ENCODE results near the gene CAPZA1. TPM values are rescaled to one million over a fixed set of nuclear protein-coding genes. Genes with fewer than 3 reads are reported as not detected.
"Not testable (repeated sequence)": the region's sequence is repeated elsewhere in the genome, so short reads cannot be mapped to it uniquely, and the experiment has no call there.

Gene CAPZA1
- total RNA-seq, 4 donors from 2014 or later: 116 to 181 (median 179) TPM

GRCh38 chr1:112637254-112638109, 17.9 kb downstream of the CAPZA1 start:
- no peaks in the 10 kb centered on the region for H3K9me3 ChIP-seq
- DNase-seq: no peak
- no peak overlapping the region for H3K27ac ChIP-seq
- TF ChIP-seq CTCF (IDR thresholded peaks at IDR 0.05): no peak
- TF ChIP-seq POLR2A (IDR thresholded peaks at IDR 0.05): no peak
- peaks cover 0 to 24% (median 13%) of the 10 kb centered on the region in 4 donors for H3K4me1 ChIP-seq
- H3K27me3 ChIP-seq: no peaks in the 10 kb centered on the region
- no peak overlapping the region for H3K4me3 ChIP-seq
- no peaks in the 10 kb centered on the region for H3K36me3 ChIP-seq

- TF ChIP-seq POLR2A (IDR thresholded peaks at IDR 0.05) (no peak), CTCF (IDR thresholded peaks at IDR 0.05) (no peak)
- H3K4me1 ChIP-seq: peaks cover 0 to 24% (median 13%) of the 10 kb centered on the region in 4 donors
- no peaks in the 10 kb centered on the region for H3K36me3 ChIP-seq
- H3K9me3 ChIP-seq: no peaks in the 10 kb centered on the region
- no peaks in the 10 kb centered on the region for H3K27me3 ChIP-seq
- DNase-seq: no peak
- H3K27ac ChIP-seq: no peak overlapping the region
- H3K4me3 ChIP-seq: no peak overlapping the region
These were observed 18.4 kb downstream of the CAPZA1 start for GRCh38 chr1:112638110-112638428.

- DNase-seq: not testable (repeated sequence)
These were observed 20.8 kb downstream of the CAPZA1 start for GRCh38 chr1:112640437-112640836.

GRCh38 chr1:112643080-112643479, 23.4 kb downstream of the CAPZA1 start:
- H3K9me3 ChIP-seq: no peaks in the 10 kb centered on the region
- no peaks in the 10 kb centered on the region for H3K27me3 ChIP-seq
- no peak for DNase-seq
- H3K36me3 ChIP-seq: peaks cover 0 to 14% (median 0%) of the 10 kb centered on the region in 3 donors
- no peaks in the 10 kb centered on the region for H3K4me1 ChIP-seq
- no peak for TF ChIP-seq POLR2A (IDR thresholded peaks at IDR 0.05)
- no peak overlapping the region for H3K27ac ChIP-seq
- no peak overlapping the region for H3K4me3 ChIP-seq

More at GRCh38 chr1:112640437-112640836, 20.8 kb downstream of the CAPZA1 start:
- H3K4me1 ChIP-seq: peaks cover 0 to 21% (median 8%) of the 10 kb centered on the region in 4 donors
- H3K9me3 ChIP-seq, H3K36me3 ChIP-seq, H3K27me3 ChIP-seq, H3K27ac ChIP-seq, H3K4me3 ChIP-seq: not testable (repeated sequence)

GRCh38 chr1:112646225-112646624, 26.6 kb downstream of the CAPZA1 start:
- no peaks in the 10 kb centered on the region for H3K9me3 ChIP-seq
- peaks cover 0 to 40% (median 0%) of the 10 kb centered on the region in 3 donors for H3K36me3 ChIP-seq
- H3K27me3 ChIP-seq: no peaks in the 10 kb centered on the region
- no peak overlapping the region for H3K4me3 ChIP-seq
- H3K27ac ChIP-seq: no peak overlapping the region
- TF ChIP-seq CTCF (IDR thresholded peaks at IDR 0.05) (no peak), POLR2A (IDR thresholded peaks at IDR 0.05) (no peak)
- H3K4me1 ChIP-seq: no peaks in the 10 kb centered on the region
- no peak for DNase-seq

GRCh38 chr1:112651205-112651604, 31.6 kb downstream of the CAPZA1 start:
- DNase-seq: no peak
- Histone ChIP-seq H3K9me3 (no peaks in the 10 kb centered on the region), H3K4me3 (no peak overlapping the region), H3K36me3 (peaks cover 0 to 76% (median 0%) of the 10 kb centered on the region in 3 donors), H3K27me3 (no peaks in the 10 kb centered on the region), H3K4me1 (no peaks in the 10 kb centered on the region), H3K27ac (no peak overlapping the region)
- no peak for TF ChIP-seq POLR2A (IDR thresholded peaks at IDR 0.05)
- no peak for TF ChIP-seq CTCF (IDR thresholded peaks at IDR 0.05)

All from Peyer's patch (tissue), 4 donors.